ENCODE results near the gene SHPK.

DNA sequence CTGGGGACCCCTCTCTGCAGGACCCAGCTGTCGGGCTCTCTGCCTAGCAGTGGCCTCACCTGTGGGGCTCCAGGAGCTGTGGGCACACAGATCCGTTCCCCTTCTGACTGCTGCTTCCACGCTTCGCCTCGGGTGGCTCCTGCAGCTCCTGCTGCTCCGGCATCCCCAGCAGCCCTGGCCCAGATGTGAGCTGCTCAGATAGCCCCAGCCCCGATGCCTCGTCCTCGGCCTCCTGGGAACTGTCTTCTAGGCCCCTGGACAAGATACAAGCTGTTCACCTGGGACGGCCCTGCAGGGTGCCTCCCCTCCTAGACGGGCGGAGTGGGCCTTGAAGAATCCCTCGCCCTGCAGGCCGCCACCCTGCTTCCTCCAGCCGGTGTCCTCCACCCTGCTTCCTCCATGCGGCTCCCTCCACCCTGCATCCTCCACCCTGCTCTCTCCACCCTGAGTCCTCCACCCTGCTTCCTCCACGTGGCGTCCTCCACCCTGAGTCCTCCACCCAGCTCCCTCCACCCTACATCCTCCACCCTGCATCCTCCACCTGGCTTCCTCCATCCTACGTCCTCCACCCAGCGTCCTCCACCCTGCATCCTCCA is 43.6 kb upstream of the SHPK start:
- TF ChIP-seq CTCF (IDR thresholded peaks at IDR 0.05 in 8 of 11, conservative IDR thresholded peaks at IDR 0.05 in 3 of 11) (no peak), POLR2A (IDR thresholded peaks at IDR 0.05) (no peak), POLR2AphosphoS5 (IDR thresholded peaks at IDR 0.05) (peak in 2 of 3 donors; percentile 18 to 80)
